Fibroblast of villous mesenchyme (primary cell): ENCODE results near the gene WDR18. TPM values are rescaled to one million over a fixed set of nuclear protein-coding genes. Genes with fewer than 3 reads are reported as not detected.

Experiments used
- DNase-seq: peaks from one replicate; pipeline ENCODE4 v3.0.0-alpha.2; 2010; ENCODE audit warnings: low read depth
- H3K4me3 ChIP-seq: 2 replicates; pipeline ENCODE4 v1.5.1; 2011; ENCODE audit warnings: low read depth, mild to moderate bottlenecking, low read length
- total RNA-seq: library from RNA; depleted of rRNA; stranded (reverse); fragments of >200 nt; gene quantifications from 2 replicates; pipeline ENCODE4 v1.2.3, GENCODE V29; 2012
- TF ChIP-seq, protein P1 (sequence below): IDR thresholded peaks from 2 replicates; pipeline ENCODE4 v1.5.1; 2012; ENCODE audit warnings: low read depth, mild to moderate bottlenecking, low read length; ENCODE audit not compliant: insufficient read depth

Gene WDR18
- total RNA-seq, 1 donor: 49.7 TPM

DNA sequence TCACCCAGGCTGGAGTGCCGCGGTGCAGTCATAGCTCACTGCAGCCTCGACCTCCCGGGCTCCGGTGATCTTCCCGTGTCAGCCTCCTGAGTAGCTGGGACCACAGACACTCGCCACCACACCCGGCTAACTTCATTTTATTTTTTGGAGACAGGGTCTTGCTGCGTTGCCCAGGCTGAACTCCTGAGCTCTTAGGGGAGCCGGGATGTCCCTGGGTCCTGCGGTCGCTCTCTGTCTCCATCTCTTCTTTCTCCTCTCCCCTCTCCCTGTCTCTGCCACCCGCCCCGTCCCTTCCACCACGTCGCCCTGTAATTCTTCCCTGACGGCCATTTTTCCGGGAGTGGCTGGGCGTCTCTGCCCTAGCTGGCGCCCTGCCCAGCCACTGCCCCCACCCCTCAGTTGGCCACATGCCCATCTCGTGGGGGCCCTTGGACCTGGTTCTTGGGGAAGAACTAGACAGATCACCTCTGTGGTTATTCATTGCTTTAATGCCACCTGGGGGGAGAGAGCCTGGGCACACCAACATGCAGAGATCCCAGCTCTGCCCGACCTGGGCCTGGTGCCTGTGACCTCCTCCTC lies 39.4 kb upstream of the WDR18 start:
- TF ChIP-seq, protein P1, sequence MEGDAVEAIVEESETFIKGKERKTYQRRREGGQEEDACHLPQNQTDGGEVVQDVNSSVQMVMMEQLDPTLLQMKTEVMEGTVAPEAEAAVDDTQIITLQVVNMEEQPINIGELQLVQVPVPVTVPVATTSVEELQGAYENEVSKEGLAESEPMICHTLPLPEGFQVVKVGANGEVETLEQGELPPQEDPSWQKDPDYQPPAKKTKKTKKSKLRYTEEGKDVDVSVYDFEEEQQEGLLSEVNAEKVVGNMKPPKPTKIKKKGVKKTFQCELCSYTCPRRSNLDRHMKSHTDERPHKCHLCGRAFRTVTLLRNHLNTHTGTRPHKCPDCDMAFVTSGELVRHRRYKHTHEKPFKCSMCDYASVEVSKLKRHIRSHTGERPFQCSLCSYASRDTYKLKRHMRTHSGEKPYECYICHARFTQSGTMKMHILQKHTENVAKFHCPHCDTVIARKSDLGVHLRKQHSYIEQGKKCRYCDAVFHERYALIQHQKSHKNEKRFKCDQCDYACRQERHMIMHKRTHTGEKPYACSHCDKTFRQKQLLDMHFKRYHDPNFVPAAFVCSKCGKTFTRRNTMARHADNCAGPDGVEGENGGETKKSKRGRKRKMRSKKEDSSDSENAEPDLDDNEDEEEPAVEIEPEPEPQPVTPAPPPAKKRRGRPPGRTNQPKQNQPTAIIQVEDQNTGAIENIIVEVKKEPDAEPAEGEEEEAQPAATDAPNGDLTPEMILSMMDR: no peak
- no peak for DNase-seq
- no peak overlapping the region for H3K4me3 ChIP-seq

- H3K4me3 ChIP-seq: no peak overlapping the region
- DNase-seq: no peak
- TF ChIP-seq, protein P1: no peak
Measured at GRCh38 chr19:945401-946252, 38.5 kb upstream of the WDR18 start.

DNA sequence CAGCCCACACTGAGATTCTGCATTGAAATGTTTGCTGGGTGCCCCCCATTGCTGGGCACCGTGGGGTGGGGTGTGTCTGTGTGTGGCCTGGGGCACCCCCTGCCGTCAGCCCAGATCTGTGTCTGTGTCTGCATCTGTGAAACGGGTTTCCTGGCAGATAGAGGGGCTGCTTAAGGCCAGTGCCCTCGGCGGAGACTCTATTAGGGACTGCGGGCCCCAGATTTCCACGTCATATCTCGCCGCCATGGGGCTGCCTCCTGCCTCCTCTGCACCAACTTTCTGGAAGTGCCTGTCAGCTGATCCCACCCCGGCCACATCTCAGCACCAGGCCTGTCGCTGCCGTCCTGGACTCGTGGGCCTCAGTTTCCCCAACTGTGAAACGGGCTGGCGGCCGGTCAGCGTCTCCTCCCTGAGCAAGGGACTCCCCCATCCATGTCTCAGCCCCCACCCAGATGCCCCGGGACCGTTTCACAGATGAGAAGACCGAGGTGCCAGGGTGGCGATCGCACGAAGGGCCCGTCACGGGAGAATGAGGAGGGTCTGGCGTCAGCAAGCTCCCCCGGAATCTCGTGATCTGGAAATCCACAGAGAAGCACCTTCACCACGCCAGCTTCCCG lies 36.9 kb upstream of the WDR18 start:
- DNase-seq: no peak
- TF ChIP-seq, protein P1: no peak
- no peak overlapping the region for H3K4me3 ChIP-seq

- TF ChIP-seq, protein P1: no peak
- DNase-seq: no peak
- H3K4me3 ChIP-seq: no peak overlapping the region
Measured at GRCh38 chr19:947707-948539, 36.2 kb upstream of the WDR18 start.

- DNase-seq: no peak
- no peak overlapping the region for H3K4me3 ChIP-seq
- TF ChIP-seq, protein P1: no peak
Measured at GRCh38 chr19:948842-949496, 35.2 kb upstream of the WDR18 start.
